Spleen (tissue), 7 donors: ENCODE data around the gene INPP4B.

Experiments used
- CTCF ChIP-seq, 11 experiments: fragments of 200-600 bp in 7 of 11; fragments of 450-650 bp in 4 of 11; sonication (generic) in 4 of 11; IDR thresholded peaks in 8 of 11; conservative IDR thresholded peaks in 3 of 11; 1 replicate in 7 of 11; 2 replicates in 4 of 11; pipeline versions ENCODE4 v1.4.0 to v1.8.0; 2016 to 2021; ENCODE audit warnings: antibody characterized with exemption in 11 of 11, inconsistent platforms in 4 of 11, mild to moderate bottlenecking in 1 of 11
- POLR2A ChIP-seq, 3 donors: fragments of 450-650 bp; IDR thresholded peaks; one replicate each; pipeline ENCODE4 v1.5.1; 2017; ENCODE audit warnings: antibody characterized with exemption in 3 of 3, mild to moderate bottlenecking in 1 of 3
- POLR2AphosphoS5 ChIP-seq, 3 donors: sonication (generic); formaldehyde crosslinking; IDR thresholded peaks; one replicate each; pipeline ENCODE4 v1.5.1; 2017; ENCODE audit warnings: antibody characterized with exemption in 3 of 3
- donor health status: DM: no; HTN: no; CAD: no; lungs with moderate emphysema.
- donor health status: DM: no; HTN: no; CAD: no.
- donor health status: DM: no; HTN: no; CAD: no.

DNA sequence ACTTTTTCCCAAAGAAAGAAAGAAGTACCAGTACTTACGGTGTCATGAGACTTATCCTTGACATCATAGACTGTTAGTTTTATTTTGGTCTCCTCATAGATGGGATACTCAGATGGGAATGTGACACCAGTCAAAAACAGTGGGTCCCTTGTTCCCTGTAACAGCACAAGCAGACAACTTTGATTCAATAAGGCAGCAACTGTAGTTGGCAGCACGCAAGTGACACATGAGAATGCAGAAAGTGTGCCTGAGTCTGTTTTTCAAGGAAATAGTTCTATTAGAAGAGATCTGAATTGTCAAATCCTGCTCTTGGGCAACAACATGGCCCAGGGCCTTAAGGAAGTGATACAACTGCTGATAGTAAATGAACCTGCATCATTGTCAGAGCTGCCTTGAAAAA is 443.2 kb downstream of the INPP4B start:
- TF ChIP-seq POLR2A (IDR thresholded peaks at IDR 0.05), result no peak
- no peak for TF ChIP-seq CTCF (IDR thresholded peaks at IDR 0.05 in 8 of 11, conservative IDR thresholded peaks at IDR 0.05 in 3 of 11)
- TF ChIP-seq POLR2AphosphoS5 (IDR thresholded peaks at IDR 0.05), result peak in 1 of 3 donors; percentile 28
